Endothelial cell of umbilical vein (primary cell): ENCODE measurements around the gene TMEM182. TPM values are rescaled to one million over a fixed set of nuclear protein-coding genes. Genes with fewer than 3 reads are reported as not detected.

Source experiments
- BruUV-seq: library from RNA; stranded (reverse); fragments of 400-500 nt; replicated peaks from 2 replicates; lab custom pipeline; 2021; lab: Mats Ljungman, UMichigan
- CTCF ChIA-PET: fragments of 300-600, 350-600 bp; sonication (Branson Sonifier 250); formaldehyde crosslinking; loops from one replicate; lab custom pipeline; 2021; ENCODE audit warnings: antibody characterized with exemption, inconsistent platforms; lab: Charles Lee
- POLR2A ChIA-PET: fragments of 300-600, 350-600 bp; sonication (Branson Sonifier 250); formaldehyde crosslinking; loops from one replicate; lab custom pipeline; 2021; ENCODE audit warnings: antibody characterized with exemption, inconsistent platforms; lab: Charles Lee
- DNase-seq: peaks from one replicate; pipeline ENCODE4 v3.0.0-alpha.2; 2011; ENCODE audit warnings: low read depth, low spot score
- FAIRE-seq: peaks from 2 replicates; lab custom pipeline; 2011; peaks lifted over from hg19 to GRCh38; lab: Jason Lieb, UNC
- H2AFZ ChIP-seq: 2 replicates; pipeline ENCODE4 v1.6.0; 2012; ENCODE audit warnings: low read depth, low read length, control low read depth, inconsistent platforms
- H3K27ac ChIP-seq: 2 replicates; pipeline ENCODE4 v1.5.1; 2011; ENCODE audit warnings: low read depth, mild to moderate bottlenecking, control low read depth, low read length, moderate library complexity; ENCODE audit not compliant: insufficient read depth
- H3K27me3 ChIP-seq, 2 experiments: 2 replicates each; pipeline versions ENCODE4 v1.6.0 to v1.6.1; 2011; ENCODE audit warnings: low read length in 2 of 2, mixed read lengths in 1 of 2; ENCODE audit not compliant: control insufficient read depth in 2 of 2, insufficient read depth in 2 of 2
- H3K36me3 ChIP-seq, 2 experiments: 2 replicates in 1 of 2; 3 replicates in 1 of 2; pipeline ENCODE4 v1.5.1; 2011; ENCODE audit warnings: low read length in 2 of 2, mild to moderate bottlenecking in 1 of 2, moderate library complexity in 1 of 2; ENCODE audit not compliant: control insufficient read depth in 2 of 2, insufficient read depth in 2 of 2; ENCODE audit errors: extremely low read depth in 1 of 2
- H3K4me1 ChIP-seq: 3 replicates; pipeline ENCODE4 v1.5.1; 2011; ENCODE audit warnings: mild to moderate bottlenecking, low read length; ENCODE audit not compliant: control insufficient read depth, insufficient read depth; ENCODE audit errors: extremely low read depth
- H3K4me2 ChIP-seq: 2 replicates; pipeline ENCODE4 v1.6.1; 2011; ENCODE audit warnings: low read length, control low read depth, mixed read lengths; ENCODE audit not compliant: insufficient read depth
- H3K4me3 ChIP-seq, 3 experiments: fragments of 200-600 bp in 1 of 3; sonication (generic), shearing (Covaris generic) in 1 of 3; replicated peaks in 1 of 3; 2 replicates each; pipeline ENCODE4 v1.5.1; 2011 to 2016; ENCODE audit warnings: control low read depth in 3 of 3, low read length in 3 of 3, mild to moderate bottlenecking in 2 of 3, inconsistent platforms in 1 of 3, low read depth in 1 of 3, moderate library complexity in 1 of 3; ENCODE audit not compliant: insufficient read depth in 1 of 3
- H3K79me2 ChIP-seq: 2 replicates; pipeline ENCODE4 v1.6.0; 2012; ENCODE audit warnings: low read length, inconsistent platforms; ENCODE audit not compliant: control insufficient read depth, insufficient read depth
- H3K9ac ChIP-seq: replicated peaks from 2 replicates; pipeline ENCODE3; 2011; ENCODE audit warnings: low read length, control low read depth; ENCODE audit not compliant: insufficient read depth; ENCODE audit errors: extremely low read depth
- H3K9me1 ChIP-seq: replicated peaks from 3 replicates; pipeline ENCODE4 v1.6.0; 2011; ENCODE audit warnings: mild to moderate bottlenecking, low read length; ENCODE audit not compliant: control insufficient read depth, insufficient read depth; ENCODE audit errors: extremely low read depth
- H3K9me3 ChIP-seq: replicated peaks from 2 replicates; pipeline ENCODE4 v1.5.1; 2012; ENCODE audit warnings: low read length, inconsistent platforms; ENCODE audit not compliant: control insufficient read depth, insufficient read depth
- H4K20me1 ChIP-seq: replicated peaks from 2 replicates; pipeline ENCODE3; 2011; ENCODE audit warnings: mild to moderate bottlenecking, low read length; ENCODE audit not compliant: control insufficient read depth, insufficient read depth; ENCODE audit errors: extremely low read depth
- MYC ChIP-seq: IDR thresholded peaks from one replicate; pipeline ENCODE4 v1.6.1; 2011; ENCODE audit warnings: mild to moderate bottlenecking, low read depth, low read length
- POLR2A ChIP-seq: IDR thresholded peaks from 2 replicates; pipeline ENCODE4 v1.6.1; 2012; ENCODE audit warnings: low read depth, mild to moderate bottlenecking, control low read depth, low read length
- POLR2AphosphoS5 ChIP-seq: IDR thresholded peaks from 2 replicates; pipeline ENCODE4 v1.6.1; 2012; ENCODE audit warnings: low read depth, mild to moderate bottlenecking, control low read depth, low read length, moderate library complexity; ENCODE audit not compliant: insufficient read depth
- dilution Hi-C: fragments of 300-500 bp; cut with MboI; formaldehyde crosslinking; loops from one replicate; pipeline ENCODE4 v1.15.0; 2019; ENCODE audit warnings: low sequenced_read_pairs; ENCODE audit not compliant: extremely low pct_ligation_motif_present
- intact Hi-C: fragments of 100-400 bp; cut with micrococcal nuclease; formaldehyde crosslinking; loops from one replicate; pipeline ENCODE4 v1.10.0; 2022
- polyA plus RNA-seq, 4 experiments: library from polyadenylated mRNA; depleted of rRNA in 3 of 4; stranded (reverse) in 3 of 4; unstranded in 1 of 4; fragments of >200 nt; gene quantifications; 2 replicates each; pipeline versions ENCODE4 v1.2.1 to v1.2.3, GENCODE V29; 2011 to 2012; ENCODE audit warnings: missing spikeins in 1 of 4
- total RNA-seq: library from RNA; stranded (reverse); gene quantifications from 2 replicates; pipeline ENCODE4 v1.2.3, GENCODE V29; 2021
- TF ChIP-seq, protein P1 (sequence below), 2 donors: IDR thresholded peaks; 1 replicate in 1 of 2; 2 replicates in 1 of 2; pipeline ENCODE4 v1.5.1; 2011; ENCODE audit warnings: low read length in 2 of 2, mild to moderate bottlenecking in 2 of 2, moderate library complexity in 2 of 2, control low read depth in 1 of 2, inconsistent platforms in 1 of 2, low read depth in 1 of 2; ENCODE audit not compliant: insufficient read depth in 1 of 2; ENCODE audit errors: extremely low read depth in 1 of 2

The TMEM182 gene
- total and polyA plus RNA-seq, 2 donors (not counting 3 experiments of a cell fraction or from before 2014, with no cell fraction given) = 0.69 to 0.95 TPM

DNA sequence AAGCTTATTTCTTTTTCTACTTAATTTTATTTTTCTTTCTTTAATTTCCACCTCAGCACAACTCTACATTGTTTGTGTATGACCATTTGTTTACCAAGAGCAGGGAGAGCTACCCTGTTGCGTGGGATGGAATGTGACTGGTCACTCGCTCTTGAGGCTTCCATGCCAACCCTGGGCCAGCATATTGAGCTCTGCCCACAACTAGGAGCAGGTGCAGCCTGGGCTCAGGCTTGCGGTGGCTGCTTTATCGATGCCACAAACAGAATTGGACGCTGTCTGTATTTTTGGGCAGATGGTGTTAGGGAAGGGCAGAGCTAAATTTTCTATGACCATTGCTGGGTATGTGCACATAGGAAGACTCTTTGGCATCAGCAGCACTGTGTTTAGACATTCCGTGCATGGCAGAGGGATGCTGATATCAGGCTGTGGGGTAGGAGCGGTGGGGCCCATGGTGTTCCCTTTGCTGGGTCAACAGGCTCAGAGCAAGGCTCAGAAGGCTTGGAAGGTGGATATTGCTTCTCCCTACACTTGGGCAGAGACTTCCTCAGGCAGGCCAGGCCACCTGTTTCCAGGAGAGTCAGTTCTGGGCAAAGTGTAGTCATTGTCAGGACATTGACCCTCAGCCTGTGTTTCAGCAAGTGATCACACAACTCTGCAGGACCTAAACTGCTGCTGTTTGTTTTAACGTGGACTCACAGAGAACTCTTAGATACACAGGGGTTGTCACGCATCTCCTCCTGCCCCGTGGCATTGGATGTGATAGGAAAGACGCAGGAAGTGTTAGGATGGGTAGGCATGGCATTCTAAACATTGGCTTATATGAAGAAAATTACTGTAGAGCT, 40.2 kb downstream of the TMEM182 start:
- CTCF ChIA-PET = interaction anchor here (8.9 kb wide), 1 partner anchor 48 kb away, joined by 311 read pairs; no protein-coding TSS in a partner anchor
- Histone ChIP-seq H3K27ac (no peak overlapping the region), H3K9ac (no peak overlapping the region), H3K79me2 (no peaks in the 10 kb centered on the region), H3K4me3 (no peak overlapping the region), H4K20me1 (no peaks in the 10 kb centered on the region), H3K36me3 (no peaks in the 10 kb centered on the region), H3K27me3 (no peaks in the 10 kb centered on the region), H3K9me1 (no peaks in the 10 kb centered on the region), H3K9me3 (no peaks in the 10 kb centered on the region), H3K4me1 (no peaks in the 10 kb centered on the region), H3K4me2 (no peak overlapping the region), H2AFZ (no peak overlapping the region)
- intact Hi-C loops (loop anchor here (10.0 kb wide), 1 partner anchor 187 kb away; the partner anchor contains the start of gene SLC9A2), dilution Hi-C loops (no loop called here)
- no TSS peak for BruUV-seq
- DNase-seq (no peak), FAIRE-seq (no peak)
- TF ChIP-seq, protein P1, sequence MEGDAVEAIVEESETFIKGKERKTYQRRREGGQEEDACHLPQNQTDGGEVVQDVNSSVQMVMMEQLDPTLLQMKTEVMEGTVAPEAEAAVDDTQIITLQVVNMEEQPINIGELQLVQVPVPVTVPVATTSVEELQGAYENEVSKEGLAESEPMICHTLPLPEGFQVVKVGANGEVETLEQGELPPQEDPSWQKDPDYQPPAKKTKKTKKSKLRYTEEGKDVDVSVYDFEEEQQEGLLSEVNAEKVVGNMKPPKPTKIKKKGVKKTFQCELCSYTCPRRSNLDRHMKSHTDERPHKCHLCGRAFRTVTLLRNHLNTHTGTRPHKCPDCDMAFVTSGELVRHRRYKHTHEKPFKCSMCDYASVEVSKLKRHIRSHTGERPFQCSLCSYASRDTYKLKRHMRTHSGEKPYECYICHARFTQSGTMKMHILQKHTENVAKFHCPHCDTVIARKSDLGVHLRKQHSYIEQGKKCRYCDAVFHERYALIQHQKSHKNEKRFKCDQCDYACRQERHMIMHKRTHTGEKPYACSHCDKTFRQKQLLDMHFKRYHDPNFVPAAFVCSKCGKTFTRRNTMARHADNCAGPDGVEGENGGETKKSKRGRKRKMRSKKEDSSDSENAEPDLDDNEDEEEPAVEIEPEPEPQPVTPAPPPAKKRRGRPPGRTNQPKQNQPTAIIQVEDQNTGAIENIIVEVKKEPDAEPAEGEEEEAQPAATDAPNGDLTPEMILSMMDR (IDR thresholded peaks at IDR 0.05; ENCODE audit: extremely low read depth in 1 of 2, insufficient read depth in 1 of 2, low read depth in 1 of 2, low read length in 2 of 2) = no peak
- TF ChIP-seq MYC (no peak), POLR2AphosphoS5 (no peak), POLR2A (no peak)
- POLR2A ChIA-PET = no interaction called here
